CD4-positive, alpha-beta T cell (primary cell): ENCODE measurements around the gene B4GALT3. TPM values are rescaled to one million over a fixed set of nuclear protein-coding genes. Genes with fewer than 3 reads are reported as not detected.
A peak's percentile ranks its signal among the peaks of the same experiment; 100 is the strongest.

Experiments used
- ATAC-seq: fragments of 200-7000 bp; cut with Tn5 transposase; one replicate; pipeline ENCODE4 v1.10.0; 2022; ENCODE audit warnings: mild to moderate bottlenecking; ENCODE audit not compliant: poor library complexity
- CTCF ChIA-PET: fragments of 350-600 bp; sonication (Branson Sonifier 250); formaldehyde crosslinking; loops from one replicate; lab custom pipeline; 2021; ENCODE audit warnings: antibody characterized with exemption, inconsistent platforms; lab: Charles Lee
- POLR2A ChIA-PET: fragments of 350-600 bp; sonication (Branson Sonifier 250); formaldehyde crosslinking; loops from one replicate; lab custom pipeline; 2021; ENCODE audit warnings: antibody characterized with exemption, inconsistent platforms; lab: Charles Lee
- DNase-seq, 14 experiments: peaks; one replicate each; pipeline ENCODE4 v3.0.0-alpha.2; 2013 to 2020; ENCODE audit warnings: mixed read lengths in 2 of 14
- H3K27ac ChIP-seq, 2 donors: one replicate each; pipeline versions ENCODE4 v1.5.1 to v1.7.0; 2013; ENCODE audit warnings: low read length in 2 of 2, low read depth in 1 of 2, mild to moderate bottlenecking in 1 of 2
- H3K27me3 ChIP-seq, 2 experiments: 1 replicate in 1 of 2; 2 replicates in 1 of 2; pipeline versions ENCODE4 v1.6.1 to v1.7.0; 2013; ENCODE audit warnings: low read length in 2 of 2, control low read depth in 1 of 2, mild to moderate bottlenecking in 1 of 2, moderate library complexity in 1 of 2; ENCODE audit not compliant: insufficient read depth in 2 of 2, control insufficient read depth in 1 of 2
- H3K36me3 ChIP-seq: one replicate; pipeline ENCODE4 v1.6.1; 2013; ENCODE audit warnings: low read length, control low read depth; ENCODE audit not compliant: insufficient read depth
- H3K4me1 ChIP-seq: one replicate; pipeline ENCODE4 v1.6.1; 2013; ENCODE audit warnings: low read length, control low read depth; ENCODE audit not compliant: insufficient read depth
- H3K4me3 ChIP-seq: one replicate; pipeline ENCODE4 v1.5.1; 2013; ENCODE audit warnings: mild to moderate bottlenecking, low read length, moderate library complexity
- H3K9me3 ChIP-seq, 2 experiments: 1 replicate in 1 of 2; 2 replicates in 1 of 2; pipeline versions ENCODE4 v1.6.1 to v1.7.0; 2013; ENCODE audit warnings: low read length in 2 of 2, mild to moderate bottlenecking in 2 of 2, control low read depth in 1 of 2, moderate library complexity in 1 of 2; ENCODE audit not compliant: control insufficient read depth in 1 of 2, insufficient read depth in 1 of 2
- H3K27ac Mint-ChIP-seq: one replicate; pipeline ENCODE4 v1.8.0; 2020; ENCODE audit warnings: mixed read lengths
- H3K27me3 Mint-ChIP-seq: one replicate; pipeline ENCODE4 v1.8.0; 2021; ENCODE audit warnings: mixed read lengths
- H3K36me3 Mint-ChIP-seq: one replicate; pipeline ENCODE4 v1.8.0; 2021; ENCODE audit warnings: low read depth, mixed read lengths
- H3K4me1 Mint-ChIP-seq: one replicate; pipeline ENCODE4 v1.8.0; 2021; ENCODE audit warnings: low read depth, mixed read lengths
- H3K4me3 Mint-ChIP-seq: one replicate; pipeline ENCODE4 v1.8.0; 2020; ENCODE audit warnings: mild to moderate bottlenecking, mixed read lengths
- H3K9me3 Mint-ChIP-seq: one replicate; pipeline ENCODE4 v1.8.0; 2020; ENCODE audit warnings: mixed read lengths
- intact Hi-C, 2 experiments: fragments of 100-400 bp; cut with DNase I in 1 of 2; cut with micrococcal nuclease in 1 of 2; formaldehyde crosslinking; loops; one replicate each; pipeline versions ENCODE4 v1.15.1 to v1.9.0; 2023 to 2025; cut with DNase I, micrococcal nuclease
- total RNA-seq, 174 experiments: library from RNA in 2 of 174; stranded (reverse) in 2 of 174; gene quantifications; one replicate each; pipeline ENCODE4 v1.2.3 and lab custom pipeline; 2021 to 2026
- TF ChIP-seq, protein P1 (sequence below): fragments of 200-600 bp; IDR thresholded peaks from one replicate; pipeline ENCODE4 v1.8.0; 2022; ENCODE audit warnings: antibody characterized with exemption, mild to moderate bottlenecking

Gene B4GALT3
- total RNA-seq, 2 experiments from 2014 or later, result 40.8 to 44.3 TPM

- ChIA-PET POLR2A (interaction anchor here (1.2 to 1.3 kb wide), 2 partner anchors 14 to 19 kb away, joined by 3 read pairs; partner anchors contain the start of gene B4GALT3), CTCF (no interaction called here)
- Mint-ChIP-seq H3K27ac (peak overlapping the region; percentile 98), H3K4me3 (peak overlapping the region; percentile 93), H3K36me3 (peaks cover 66% of the 10 kb centered on the region), H3K4me1 (peaks cover 84% of the 10 kb centered on the region), H3K27me3 (no peaks in the 10 kb centered on the region), H3K9me3 (no peaks in the 10 kb centered on the region)
- H3K36me3 ChIP-seq, result peaks cover 45% of the 10 kb centered on the region
- intact Hi-C loops, result loop anchor here in 1 of 2 experiments (2.0 kb wide), 1 partner anchor 14 kb away; the partner anchor contains the start of gene B4GALT3
- no peaks in the 10 kb centered on the region for H3K27me3 ChIP-seq
- H3K27ac ChIP-seq, result no peak overlapping the region
- no peaks in the 10 kb centered on the region for H3K9me3 ChIP-seq
- ATAC-seq (no peak), DNase-seq (no peak)
- H3K4me1 ChIP-seq, result peaks cover 62% of the 10 kb centered on the region
- TF ChIP-seq, protein P1, sequence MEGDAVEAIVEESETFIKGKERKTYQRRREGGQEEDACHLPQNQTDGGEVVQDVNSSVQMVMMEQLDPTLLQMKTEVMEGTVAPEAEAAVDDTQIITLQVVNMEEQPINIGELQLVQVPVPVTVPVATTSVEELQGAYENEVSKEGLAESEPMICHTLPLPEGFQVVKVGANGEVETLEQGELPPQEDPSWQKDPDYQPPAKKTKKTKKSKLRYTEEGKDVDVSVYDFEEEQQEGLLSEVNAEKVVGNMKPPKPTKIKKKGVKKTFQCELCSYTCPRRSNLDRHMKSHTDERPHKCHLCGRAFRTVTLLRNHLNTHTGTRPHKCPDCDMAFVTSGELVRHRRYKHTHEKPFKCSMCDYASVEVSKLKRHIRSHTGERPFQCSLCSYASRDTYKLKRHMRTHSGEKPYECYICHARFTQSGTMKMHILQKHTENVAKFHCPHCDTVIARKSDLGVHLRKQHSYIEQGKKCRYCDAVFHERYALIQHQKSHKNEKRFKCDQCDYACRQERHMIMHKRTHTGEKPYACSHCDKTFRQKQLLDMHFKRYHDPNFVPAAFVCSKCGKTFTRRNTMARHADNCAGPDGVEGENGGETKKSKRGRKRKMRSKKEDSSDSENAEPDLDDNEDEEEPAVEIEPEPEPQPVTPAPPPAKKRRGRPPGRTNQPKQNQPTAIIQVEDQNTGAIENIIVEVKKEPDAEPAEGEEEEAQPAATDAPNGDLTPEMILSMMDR, result no peak
- no peak overlapping the region for H3K4me3 ChIP-seq
Measured at GRCh38 chr1:161162806-161163205, 14.5 kb downstream of the B4GALT3 start.

GRCh38 chr1:161162052-161162451, 15.3 kb downstream of the B4GALT3 start:
- no peaks in the 10 kb centered on the region for H3K27me3 Mint-ChIP-seq
- peaks cover 85% of the 10 kb centered on the region for H3K4me1 Mint-ChIP-seq
- H3K36me3 Mint-ChIP-seq, result peaks cover 73% of the 10 kb centered on the region
- H3K27ac Mint-ChIP-seq, result peak overlapping the region; percentile 98
- no peak for DNase-seq
- TF ChIP-seq, protein P1, result no peak
- no peaks in the 10 kb centered on the region for H3K27me3 ChIP-seq
- POLR2A ChIA-PET, result interaction anchor here (0.9 to 1.3 kb wide), 4 partner anchors 15 to 40 kb away, joined by 3 to 5 read pairs (median 3); partner anchors contain the start of genes B4GALT3, DEDD and NDUFS2
- ATAC-seq, result no peak
- H3K4me3 ChIP-seq, result no peak overlapping the region
- H3K9me3 Mint-ChIP-seq, result no peaks in the 10 kb centered on the region
- H3K9me3 ChIP-seq, result no peaks in the 10 kb centered on the region
- peak overlapping the region; percentile 93 for H3K4me3 Mint-ChIP-seq
- peaks cover 51% of the 10 kb centered on the region for H3K36me3 ChIP-seq
- no peak overlapping the region for H3K27ac ChIP-seq
- CTCF ChIA-PET, result no interaction called here
- intact Hi-C loops, result loop anchor here in 1 of 2 experiments (2.0 kb wide), 1 partner anchor 15 kb away; the partner anchor contains the start of gene B4GALT3
- peaks cover 54% of the 10 kb centered on the region for H3K4me1 ChIP-seq

- TF ChIP-seq, protein P1, result no peak
- DNase-seq (peak in 1 of 14 experiments; percentile 12), ATAC-seq (no peak)
- Mint-ChIP-seq H3K4me3 (peak overlapping the region; percentile 93), H3K27ac (peak overlapping the region; percentile 98), H3K4me1 (peaks cover 83% of the 10 kb centered on the region), H3K9me3 (no peaks in the 10 kb centered on the region), H3K36me3 (peaks cover 76% of the 10 kb centered on the region), H3K27me3 (no peaks in the 10 kb centered on the region)
- Histone ChIP-seq H3K36me3 (peaks cover 51% of the 10 kb centered on the region), H3K4me3 (no peak overlapping the region), H3K9me3 (no peaks in the 10 kb centered on the region), H3K27ac (no peak overlapping the region), H3K27me3 (no peaks in the 10 kb centered on the region), H3K4me1 (peaks cover 50% of the 10 kb centered on the region)
- intact Hi-C loops, result loop anchor here in 1 of 2 experiments (2.0 kb wide), 1 partner anchor 15 kb away; the partner anchor contains the start of gene B4GALT3
- POLR2A ChIA-PET, result interaction anchor here (0.9 to 1.3 kb wide), 4 partner anchors 15 to 41 kb away, joined by 3 to 5 read pairs (median 3); partner anchors contain the start of genes B4GALT3, DEDD and NDUFS2
- CTCF ChIA-PET, result no interaction called here
Measured at GRCh38 chr1:161161652-161162051, 15.7 kb downstream of the B4GALT3 start.
